K562 (cell line): ENCODE results near the gene ARHGAP22. TPM values are rescaled to one million over a fixed set of nuclear protein-coding genes. Genes with fewer than 3 reads are reported as not detected.

ENCODE experiments used
- CAMTA2 ChIP-seq: fragments of 250-450 bp; sonication (Bioruptor Pico); conservative IDR thresholded peaks from 2 replicates; pipeline ENCODE4 v1.5.1; 2022
- EP400 ChIP-seq: fragments of 450-650 bp; IDR thresholded peaks from 2 replicates; pipeline ENCODE4 v1.6.1; 2017; ENCODE audit warnings: antibody characterized with exemption, mild to moderate bottlenecking, moderate library complexity
- EWSR1 ChIP-seq: fragments of 450-650 bp; IDR thresholded peaks from 2 replicates; pipeline ENCODE4 v1.6.1; 2018; ENCODE audit warnings: borderline replicate concordance, mild to moderate bottlenecking, low read depth, moderate library complexity; ENCODE audit not compliant: partially characterized antibody
- FOXK2 ChIP-seq, 2 experiments: fragments of 450-650 bp; IDR thresholded peaks in 1 of 2; conservative IDR thresholded peaks in 1 of 2; 2 replicates each; pipeline ENCODE4 v1.6.1; 2016; ENCODE audit warnings: low read depth in 2 of 2, mild to moderate bottlenecking in 1 of 2
- GTF2A2 ChIP-seq: IDR thresholded peaks from 2 replicates; pipeline ENCODE4 v1.6.1; 2016; ENCODE audit warnings: mild to moderate bottlenecking, missing genetic modification characterization, missing compliant biosample characterization
- GTF2F1 ChIP-seq: IDR thresholded peaks from 2 replicates; pipeline ENCODE4 v1.6.1; 2011; ENCODE audit warnings: low read depth, low read length, improper control_type of control experiment
- JUND ChIP-seq, 2 experiments: IDR thresholded peaks; 2 replicates in 1 of 2; 3 replicates in 1 of 2; pipeline ENCODE4 v1.6.1; 2011; ENCODE audit warnings: borderline replicate concordance in 2 of 2, low read depth in 2 of 2, low read length in 2 of 2, improper control_type of control experiment in 1 of 2, missing biosample characterization in 1 of 2, missing genetic modification characterization in 1 of 2, missing genetic modification reagents in 1 of 2
- KDM1A ChIP-seq, 2 experiments: fragments of 450-650 bp; IDR thresholded peaks; 2 replicates each; pipeline ENCODE4 v1.6.1; 2016; ENCODE audit warnings: mild to moderate bottlenecking in 2 of 2
- SMARCB1 ChIP-seq: IDR thresholded peaks from 2 replicates; pipeline ENCODE4 v1.6.1; 2011; ENCODE audit warnings: improper control_type of control experiment, low read depth; ENCODE audit not compliant: insufficient read length
- SRSF9 ChIP-seq: fragments of 200-400 bp; formaldehyde crosslinking; IDR thresholded peaks from 2 replicates; pipeline ENCODE4 v1.6.1; 2017; ENCODE audit warnings: low read depth, low read length, borderline replicate concordance
- TARDBP ChIP-seq: fragments of 450-650 bp; IDR thresholded peaks from 2 replicates; pipeline ENCODE4 v1.6.1; 2016
- ZNF12 ChIP-seq: sonication (generic); formaldehyde crosslinking; IDR thresholded peaks from 2 replicates; pipeline ENCODE4 v1.4.0; 2020; ENCODE audit warnings: mild to moderate bottlenecking, missing genetic modification reagents
- ZNF785 ChIP-seq: fragments of 250-450 bp; sonication (Bioruptor Pico); IDR thresholded peaks from 2 replicates; pipeline ENCODE4 v1.4.0; 2020; ENCODE audit warnings: mild to moderate bottlenecking
- polyA plus RNA-seq, 8 experiments: library from polyadenylated mRNA; depleted of rRNA in 4 of 8; stranded (reverse) in 5 of 8; unstranded in 3 of 8; fragments of >200 nt; fragmentation: Nextera tagmentation in 2 of 8; fragmentation: Illumina TruSeq in 1 of 8; extraction: Ambion mirVana in 2 of 8; extraction: Trizol in 1 of 8; gene quantifications; 2 replicates each; pipeline versions ENCODE4 v1.2.1 to v1.2.3, GENCODE V29; 2011 to 2014; ENCODE audit warnings: inconsistent platforms in 1 of 8, missing spikeins in 1 of 8
- total RNA-seq, 7 experiments: library from RNA; depleted of rRNA in 6 of 7; stranded (reverse); fragments of >200 nt in 6 of 7; fragmentation: Illumina TruSeq in 2 of 7; extraction: Trizol in 2 of 7; gene quantifications; 2 replicates each; pipeline versions ENCODE4 v1.2.1 to v1.2.3, GENCODE V29; 2011 to 2021; ENCODE audit warnings: low replicate concordance in 1 of 7
- TF ChIP-seq, protein P1 (sequence below): fragments of 450-650 bp; IDR thresholded peaks from 2 replicates; pipeline ENCODE4 v1.6.1; 2018; ENCODE audit not compliant: partially characterized antibody
- TF ChIP-seq, protein P2 (sequence below): fragments of 450-650 bp; formaldehyde crosslinking; IDR thresholded peaks from 2 replicates; pipeline ENCODE4 v1.4.0; 2020; ENCODE audit warnings: mild to moderate bottlenecking, moderate library complexity
- TF ChIP-seq, protein P3 (sequence below): fragments of 450-650 bp; IDR thresholded peaks from 2 replicates; pipeline ENCODE4 v1.6.1; 2017; ENCODE audit warnings: antibody characterized with exemption, mild to moderate bottlenecking

Gene ARHGAP22
- total and polyA plus RNA-seq, 9 of the 15 experiments (the other 6 are each of a cell fraction or from before 2014, with no cell fraction given), result 1.3 to 28.1 (median 12.7) TPM

DNA sequence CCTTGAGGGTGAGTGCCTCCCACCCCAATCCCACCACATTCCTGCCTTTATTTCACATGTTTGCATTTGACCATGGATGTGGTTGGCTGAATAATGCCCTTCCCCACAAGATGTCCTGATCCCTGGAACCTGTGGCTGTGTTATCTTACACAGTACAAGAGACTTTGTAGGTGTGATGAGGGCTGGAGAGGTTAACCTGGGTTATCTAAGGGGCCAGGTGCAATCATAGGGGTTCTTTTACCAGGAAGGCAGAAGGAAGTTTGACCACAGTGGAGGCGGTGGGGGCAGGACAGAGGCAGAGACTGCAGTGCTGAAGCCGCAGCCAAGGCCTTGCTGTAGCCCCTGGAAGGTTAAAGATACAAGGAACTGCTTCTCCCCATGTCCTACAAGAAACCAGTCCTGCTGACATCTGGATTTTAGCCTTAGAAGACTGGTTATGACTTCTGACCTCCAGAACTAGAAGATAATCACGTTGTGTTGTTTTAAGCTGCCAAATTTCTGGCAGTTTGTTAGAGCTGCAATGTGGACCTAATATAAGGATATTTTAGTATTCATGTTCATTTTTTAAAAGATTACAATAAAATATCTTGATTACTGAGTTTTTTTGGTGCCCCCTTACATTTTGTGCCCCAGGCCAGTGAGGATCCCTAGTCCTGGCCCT lies 136.6 kb downstream of the ARHGAP22 start (continued):
- no peak for TF ChIP-seq EWSR1
- no peak for TF ChIP-seq FOXK2 (conservative IDR thresholded peaks at IDR 0.05 in 1 of 2, IDR thresholded peaks at IDR 0.05 in 1 of 2; ENCODE audit: low read depth in 2 of 2)
- no peak for TF ChIP-seq GTF2A2 (tag)
- no peak for TF ChIP-seq SRSF9
- peak; percentile 85 to 88 for TF ChIP-seq KDM1A (IDR thresholded peaks at IDR 0.05)
- TF ChIP-seq SMARCB1, result no peak
- TF ChIP-seq, protein P1, sequence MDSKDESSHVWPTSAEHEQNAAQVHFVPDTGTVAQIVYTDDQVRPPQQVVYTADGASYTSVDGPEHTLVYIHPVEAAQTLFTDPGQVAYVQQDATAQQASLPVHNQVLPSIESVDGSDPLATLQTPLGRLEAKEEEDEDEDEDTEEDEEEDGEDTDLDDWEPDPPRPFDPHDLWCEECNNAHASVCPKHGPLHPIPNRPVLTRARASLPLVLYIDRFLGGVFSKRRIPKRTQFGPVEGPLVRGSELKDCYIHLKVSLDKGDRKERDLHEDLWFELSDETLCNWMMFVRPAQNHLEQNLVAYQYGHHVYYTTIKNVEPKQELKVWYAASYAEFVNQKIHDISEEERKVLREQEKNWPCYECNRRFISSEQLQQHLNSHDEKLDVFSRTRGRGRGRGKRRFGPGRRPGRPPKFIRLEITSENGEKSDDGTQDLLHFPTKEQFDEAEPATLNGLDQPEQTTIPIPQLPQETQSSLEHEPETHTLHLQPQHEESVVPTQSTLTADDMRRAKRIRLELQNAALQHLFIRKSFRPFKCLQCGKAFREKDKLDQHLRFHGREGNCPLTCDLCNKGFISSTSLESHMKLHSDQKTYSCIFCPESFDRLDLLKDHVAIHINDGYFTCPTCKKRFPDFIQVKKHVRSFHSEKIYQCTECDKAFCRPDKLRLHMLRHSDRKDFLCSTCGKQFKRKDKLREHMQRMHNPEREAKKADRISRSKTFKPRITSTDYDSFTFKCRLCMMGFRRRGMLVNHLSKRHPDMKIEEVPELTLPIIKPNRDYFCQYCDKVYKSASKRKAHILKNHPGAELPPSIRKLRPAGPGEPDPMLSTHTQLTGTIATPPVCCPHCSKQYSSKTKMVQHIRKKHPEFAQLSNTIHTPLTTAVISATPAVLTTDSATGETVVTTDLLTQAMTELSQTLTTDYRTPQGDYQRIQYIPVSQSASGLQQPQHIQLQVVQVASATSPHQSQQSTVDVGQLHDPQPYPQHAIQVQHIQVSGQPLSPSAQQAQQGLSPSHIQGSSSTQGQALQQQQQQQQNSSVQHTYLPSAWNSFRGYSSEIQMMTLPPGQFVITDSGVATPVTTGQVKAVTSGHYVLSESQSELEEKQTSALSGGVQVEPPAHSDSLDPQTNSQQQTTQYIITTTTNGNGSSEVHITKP, result no peak
- no peak for TF ChIP-seq CAMTA2 (CRISPR knock-in tag)
- TF ChIP-seq TARDBP, result no peak
- no peak for TF ChIP-seq ZNF12 (CRISPR knock-in tag)
- no peak for TF ChIP-seq GTF2F1
- TF ChIP-seq, protein P2, sequence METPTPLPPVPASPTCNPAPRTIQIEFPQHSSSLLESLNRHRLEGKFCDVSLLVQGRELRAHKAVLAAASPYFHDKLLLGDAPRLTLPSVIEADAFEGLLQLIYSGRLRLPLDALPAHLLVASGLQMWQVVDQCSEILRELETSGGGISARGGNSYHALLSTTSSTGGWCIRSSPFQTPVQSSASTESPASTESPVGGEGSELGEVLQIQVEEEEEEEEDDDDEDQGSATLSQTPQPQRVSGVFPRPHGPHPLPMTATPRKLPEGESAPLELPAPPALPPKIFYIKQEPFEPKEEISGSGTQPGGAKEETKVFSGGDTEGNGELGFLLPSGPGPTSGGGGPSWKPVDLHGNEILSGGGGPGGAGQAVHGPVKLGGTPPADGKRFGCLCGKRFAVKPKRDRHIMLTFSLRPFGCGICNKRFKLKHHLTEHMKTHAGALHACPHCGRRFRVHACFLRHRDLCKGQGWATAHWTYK, result no peak
- TF ChIP-seq JUND (IDR thresholded peaks at IDR 0.05; ENCODE audit: borderline replicate concordance, low read depth, low read length), result peak; percentile 43; the same call in 1 of the 2 replicates
- TF ChIP-seq JUND (tag; IDR thresholded peaks at IDR 0.05; ENCODE audit: borderline replicate concordance, low read depth, low read length), result peak; percentile 81; the same call in 1 of the 3 replicates
- no peak for TF ChIP-seq ZNF785 (CRISPR knock-in tag)
- TF ChIP-seq, protein P3, sequence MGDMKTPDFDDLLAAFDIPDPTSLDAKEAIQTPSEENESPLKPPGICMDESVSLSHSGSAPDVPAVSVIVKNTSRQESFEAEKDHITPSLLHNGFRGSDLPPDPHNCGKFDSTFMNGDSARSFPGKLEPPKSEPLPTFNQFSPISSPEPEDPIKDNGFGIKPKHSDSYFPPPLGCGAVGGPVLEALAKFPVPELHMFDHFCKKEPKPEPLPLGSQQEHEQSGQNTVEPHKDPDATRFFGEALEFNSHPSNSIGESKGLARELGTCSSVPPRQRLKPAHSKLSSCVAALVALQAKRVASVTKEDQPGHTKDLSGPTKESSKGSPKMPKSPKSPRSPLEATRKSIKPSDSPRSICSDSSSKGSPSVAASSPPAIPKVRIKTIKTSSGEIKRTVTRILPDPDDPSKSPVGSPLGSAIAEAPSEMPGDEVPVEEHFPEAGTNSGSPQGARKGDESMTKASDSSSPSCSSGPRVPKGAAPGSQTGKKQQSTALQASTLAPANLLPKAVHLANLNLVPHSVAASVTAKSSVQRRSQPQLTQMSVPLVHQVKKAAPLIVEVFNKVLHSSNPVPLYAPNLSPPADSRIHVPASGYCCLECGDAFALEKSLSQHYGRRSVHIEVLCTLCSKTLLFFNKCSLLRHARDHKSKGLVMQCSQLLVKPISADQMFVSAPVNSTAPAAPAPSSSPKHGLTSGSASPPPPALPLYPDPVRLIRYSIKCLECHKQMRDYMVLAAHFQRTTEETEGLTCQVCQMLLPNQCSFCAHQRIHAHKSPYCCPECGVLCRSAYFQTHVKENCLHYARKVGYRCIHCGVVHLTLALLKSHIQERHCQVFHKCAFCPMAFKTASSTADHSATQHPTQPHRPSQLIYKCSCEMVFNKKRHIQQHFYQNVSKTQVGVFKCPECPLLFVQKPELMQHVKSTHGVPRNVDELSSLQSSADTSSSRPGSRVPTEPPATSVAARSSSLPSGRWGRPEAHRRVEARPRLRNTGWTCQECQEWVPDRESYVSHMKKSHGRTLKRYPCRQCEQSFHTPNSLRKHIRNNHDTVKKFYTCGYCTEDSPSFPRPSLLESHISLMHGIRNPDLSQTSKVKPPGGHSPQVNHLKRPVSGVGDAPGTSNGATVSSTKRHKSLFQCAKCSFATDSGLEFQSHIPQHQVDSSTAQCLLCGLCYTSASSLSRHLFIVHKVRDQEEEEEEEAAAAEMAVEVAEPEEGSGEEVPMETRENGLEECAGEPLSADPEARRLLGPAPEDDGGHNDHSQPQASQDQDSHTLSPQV, result peak; percentile 94
- peak; percentile 32; the same call in 1 of the 2 replicates for TF ChIP-seq EP400
